GM10847 (cell line): ENCODE data around the gene SLC31A1.

Experiments used
- POLR2A ChIP-seq: IDR thresholded peaks from 2 replicates; pipeline ENCODE4 v1.6.1; 2011; ENCODE audit not compliant: insufficient read length; ENCODE audit errors: extremely low read depth

The SLC31A1 gene

GRCh38 chr9:113310538-113310937 lies 89.2 kb downstream of the SLC31A1 start:
- no peak for TF ChIP-seq POLR2A

- TF ChIP-seq POLR2A: no peak
Observed at GRCh38 chr9:113311961-113312360, 90.6 kb downstream of the SLC31A1 start.

- no peak for TF ChIP-seq POLR2A
Observed at GRCh38 chr9:113313261-113313660, 91.9 kb downstream of the SLC31A1 start.
